Naive B cell (primary cell): Measurements from ENCODE around the gene RAD9B. TPM values are rescaled to one million over a fixed set of nuclear protein-coding genes. Genes with fewer than 3 reads are reported as not detected.
A peak's percentile ranks its signal among the peaks of the same experiment; 100 is the strongest.

Experiments
- ATAC-seq, 2 donors: fragments of 150-1000 bp; cut with Tn5 transposase; 2 replicates each; pipeline ENCODE4 v1.10.0; 2021; ENCODE audit warnings: low read depth in 2 of 2, mild to moderate bottlenecking in 2 of 2, moderate library complexity in 2 of 2
- DNase-seq: peaks from one replicate; pipeline ENCODE4 v3.0.0; 2022
- H3K27ac Mint-ChIP-seq, 6 donors: one replicate each; pipeline ENCODE4 v1.8.0; 2020 to 2022; ENCODE audit warnings: mild to moderate bottlenecking in 6 of 6, mixed read lengths in 6 of 6, moderate library complexity in 5 of 6, inconsistent platforms in 2 of 6
- H3K27me3 Mint-ChIP-seq, 3 donors: one replicate each; pipeline ENCODE4 v1.8.0; 2021 to 2022; ENCODE audit warnings: mixed read lengths in 3 of 3, mild to moderate bottlenecking in 1 of 3
- H3K36me3 Mint-ChIP-seq, 2 donors: one replicate each; pipeline ENCODE4 v1.8.0; 2020 to 2022; ENCODE audit warnings: mixed read lengths in 2 of 2, inconsistent platforms in 1 of 2, mild to moderate bottlenecking in 1 of 2
- H3K4me1 Mint-ChIP-seq, 3 donors: one replicate each; pipeline ENCODE4 v1.8.0; 2020 to 2022; ENCODE audit warnings: mixed read lengths in 3 of 3, inconsistent platforms in 1 of 3, mild to moderate bottlenecking in 1 of 3, moderate library complexity in 1 of 3
- H3K4me3 Mint-ChIP-seq, 8 donors: one replicate each; pipeline ENCODE4 v1.8.0; 2020 to 2022; ENCODE audit warnings: mild to moderate bottlenecking in 8 of 8, mixed read lengths in 8 of 8, moderate library complexity in 8 of 8, inconsistent platforms in 2 of 8
- H3K9me3 Mint-ChIP-seq, 7 donors: one replicate each; pipeline ENCODE4 v1.8.0; 2020 to 2022; ENCODE audit warnings: mixed read lengths in 7 of 7, mild to moderate bottlenecking in 5 of 7, inconsistent platforms in 2 of 7, moderate library complexity in 1 of 7
- polyA plus RNA-seq, 6 donors: library from polyadenylated mRNA; unstranded; fragments of 300-500 nt; fragmentation: Illumina TruSeq; gene quantifications; one replicate each; pipeline ENCODE4 v1.2.3, GENCODE V29; 2021; ENCODE audit warnings: low read depth in 6 of 6

The RAD9B gene
- polyA plus RNA-seq, 6 donors from 2014 or later, result 1.2 to 4.7 (median 1.6) TPM

GRCh38 chr12:110548678-110549077 is 46.5 kb downstream of the RAD9B start:
- DNase-seq (no peak), ATAC-seq (no peak)
- Mint-ChIP-seq H3K4me1 (peaks cover 28 to 48% (median 44%) of the 10 kb centered on the region in 3 donors), H3K4me3 (no peak overlapping the region), H3K27me3 (no peaks in the 10 kb centered on the region), H3K9me3 (no peaks in the 10 kb centered on the region), H3K36me3 (peaks cover 0 to 21% of the 10 kb centered on the region in 2 donors), H3K27ac (peak overlapping the region in 5 of 6 donors; percentile 15 to 79 (median 68))

GRCh38 chr12:110549716-110550115 is 47.6 kb downstream of the RAD9B start:
- H3K27me3 Mint-ChIP-seq, result no peaks in the 10 kb centered on the region
- ATAC-seq (no peak), DNase-seq (no peak)
- peak overlapping the region; percentile 2 to 80 (median 62) for H3K27ac Mint-ChIP-seq
- peaks cover 28 to 49% (median 44%) of the 10 kb centered on the region in 3 donors for H3K4me1 Mint-ChIP-seq
- no peaks in the 10 kb centered on the region for H3K9me3 Mint-ChIP-seq
- H3K4me3 Mint-ChIP-seq, result no peak overlapping the region
- peaks cover 0 to 21% of the 10 kb centered on the region in 2 donors for H3K36me3 Mint-ChIP-seq

GRCh38 chr12:110550981-110551380 is 48.9 kb downstream of the RAD9B start:
- Mint-ChIP-seq H3K36me3 (peaks cover 0 to 13% of the 10 kb centered on the region in 2 donors), H3K4me3 (no peak overlapping the region), H3K9me3 (no peaks in the 10 kb centered on the region), H3K27me3 (no peaks in the 10 kb centered on the region), H3K4me1 (peaks cover 38 to 50% (median 50%) of the 10 kb centered on the region in 3 donors), H3K27ac (peak overlapping the region in 3 of 6 donors; percentile 21 to 62 (median 39))
- ATAC-seq (no peak), DNase-seq (no peak)

Other genes starting within 250 kb of the RAD9B start
- 1 to 10 TPM; 1.6 to 3.8 (median 2.8) TPM for gene ATP2A2, start 221.1 kb upstream of the RAD9B start, polyA plus RNA-seq
- gene ANAPC7, start 98.6 kb upstream of the RAD9B start, polyA plus RNA-seq, result 10 to 100 TPM; 20.1 to 40.7 (median 25.1) TPM
- gene ARPC3, start 52.0 kb upstream of the RAD9B start, polyA plus RNA-seq, result 1,000 to 10,000 TPM; 1,452 to 1,836 (median 1,596) TPM
- 10 to 100 TPM; 23.3 to 48.1 (median 36.0) TPM for gene GPN3, start 34.1 kb upstream of the RAD9B start, polyA plus RNA-seq
- 10 to 100 TPM in 5 of 6 donors, 1 to 10 TPM in 1; 8.9 to 17.9 (median 15.6) TPM for gene FAM216A, start 33.5 kb upstream of the RAD9B start, polyA plus RNA-seq
- 100 to 1,000 TPM; 120 to 151 (median 143) TPM for gene VPS29, start 220 bp upstream of the RAD9B start, polyA plus RNA-seq
- gene PPTC7, start 81.0 kb downstream of the RAD9B start, polyA plus RNA-seq, result 10 to 100 TPM in 5 of 6 donors, 1 to 10 TPM in 1; 7.1 to 21.3 (median 15.9) TPM
- 100 to 1,000 TPM in 1 of 6 donors, 10 to 100 TPM in 5; 52.8 to 109 (median 84.3) TPM for gene TCTN1, start 111.8 kb downstream of the RAD9B start, polyA plus RNA-seq
- 100 to 1,000 TPM; 654 to 887 (median 845) TPM for gene HVCN1, start 186.8 kb downstream of the RAD9B start, polyA plus RNA-seq
- 100 to 1,000 TPM; 198 to 315 (median 216) TPM for gene PPP1CC, start 240.6 kb downstream of the RAD9B start, polyA plus RNA-seq